Testis (tissue), 2 donors: ENCODE results near the gene SMAD7.

Source experiments
- CTCF ChIP-seq, 3 experiments: fragments of 450-650 bp in 2 of 3; fragments of 200-600 bp in 1 of 3; sonication (generic) in 1 of 3; IDR thresholded peaks; one replicate each; pipeline ENCODE4 v1.5.1; 2016 to 2019; ENCODE audit warnings: antibody characterized with exemption in 3 of 3, mild to moderate bottlenecking in 2 of 3, moderate library complexity in 1 of 3
- POLR2A ChIP-seq: fragments of 450-650 bp; IDR thresholded peaks from one replicate; pipeline ENCODE4 v1.6.1; 2017; ENCODE audit warnings: antibody characterized with exemption, mild to moderate bottlenecking, moderate library complexity

GRCh38 chr18:48952287-48953103 lies 1.7 kb upstream of the SMAD7 start:
- TF ChIP-seq CTCF (IDR thresholded peaks at IDR 0.05) (no peak), POLR2A (no peak)
